Muscle layer of duodenum (tissue), 2 donors: ENCODE results near the gene GRID2.

Experiments
- H3K27ac ChIP-seq: one replicate; pipeline ENCODE4 v1.7.0; 2013; ENCODE audit warnings: mild to moderate bottlenecking, low read length
- H3K27me3 ChIP-seq: one replicate; pipeline ENCODE4 v1.7.0; 2013; ENCODE audit warnings: low read depth, mild to moderate bottlenecking, control low read depth, low read length
- H3K36me3 ChIP-seq, 2 donors: one replicate each; pipeline ENCODE4 v1.7.0; 2013; ENCODE audit warnings: low read length in 2 of 2, control low read depth in 1 of 2, mild to moderate bottlenecking in 1 of 2; ENCODE audit not compliant: insufficient read depth in 2 of 2, control insufficient read depth in 1 of 2
- H3K4me1 ChIP-seq, 2 donors: one replicate each; pipeline ENCODE4 v1.7.0; 2013; ENCODE audit warnings: low read length in 2 of 2, mild to moderate bottlenecking in 2 of 2, control low read depth in 1 of 2, moderate library complexity in 1 of 2; ENCODE audit not compliant: insufficient read depth in 2 of 2, control insufficient read depth in 1 of 2
- H3K4me3 ChIP-seq, 2 donors: one replicate each; pipeline ENCODE4 v1.7.0; 2013; ENCODE audit warnings: low read length in 2 of 2, low read depth in 1 of 2, mild to moderate bottlenecking in 1 of 2
- H3K9me3 ChIP-seq, 2 donors: one replicate each; pipeline ENCODE4 v1.7.0; 2013; ENCODE audit warnings: low read length in 2 of 2, control low read depth in 1 of 2, mild to moderate bottlenecking in 1 of 2; ENCODE audit not compliant: control insufficient read depth in 1 of 2
- donor health status: healthy.

Gene GRID2

GRCh38 chr4:93780080-93780479 is 1476.3 kb downstream of the GRID2 start:
- no peak overlapping the region for H3K27ac ChIP-seq
- no peaks in the 10 kb centered on the region for H3K27me3 ChIP-seq
- H3K9me3 ChIP-seq: no peaks in the 10 kb centered on the region

GRCh38 chr4:93781198-93781597 is 1477.4 kb downstream of the GRID2 start:
- H3K27me3 ChIP-seq: no peaks in the 10 kb centered on the region
- no peaks in the 10 kb centered on the region for H3K36me3 ChIP-seq
- no peaks in the 10 kb centered on the region for H3K4me1 ChIP-seq
- H3K9me3 ChIP-seq: no peaks in the 10 kb centered on the region
- H3K27ac ChIP-seq: no peak overlapping the region
- H3K4me3 ChIP-seq: no peak overlapping the region

More at GRCh38 chr4:93780080-93780479, 1476.3 kb downstream of the GRID2 start:
- H3K4me3 ChIP-seq: no peak overlapping the region
- no peaks in the 10 kb centered on the region for H3K4me1 ChIP-seq
- no peaks in the 10 kb centered on the region for H3K36me3 ChIP-seq

- H3K27ac ChIP-seq: no peak overlapping the region
- H3K4me3 ChIP-seq: no peak overlapping the region
- no peaks in the 10 kb centered on the region for H3K4me1 ChIP-seq
- no peaks in the 10 kb centered on the region for H3K36me3 ChIP-seq
- no peaks in the 10 kb centered on the region for H3K9me3 ChIP-seq
- no peaks in the 10 kb centered on the region for H3K27me3 ChIP-seq
Measured at GRCh38 chr4:93786149-93786548, 1482.4 kb downstream of the GRID2 start.

- no peaks in the 10 kb centered on the region for H3K27me3 ChIP-seq
- no peaks in the 10 kb centered on the region for H3K9me3 ChIP-seq
- no peaks in the 10 kb centered on the region for H3K4me1 ChIP-seq
- no peak overlapping the region for H3K4me3 ChIP-seq
- no peaks in the 10 kb centered on the region for H3K36me3 ChIP-seq
- no peak overlapping the region for H3K27ac ChIP-seq
Measured at GRCh38 chr4:93788712-93789111, 1484.9 kb downstream of the GRID2 start.

GRCh38 chr4:93791570-93792195 is 1487.9 kb downstream of the GRID2 start:
- no peaks in the 10 kb centered on the region for H3K36me3 ChIP-seq
- H3K4me1 ChIP-seq: no peaks in the 10 kb centered on the region
- H3K4me3 ChIP-seq: no peak overlapping the region
- H3K27me3 ChIP-seq: no peaks in the 10 kb centered on the region
- no peak overlapping the region for H3K27ac ChIP-seq
- no peaks in the 10 kb centered on the region for H3K9me3 ChIP-seq

GRCh38 chr4:93802045-93802444 is 1498.3 kb downstream of the GRID2 start:
- Histone ChIP-seq H3K27me3 (no peaks in the 10 kb centered on the region), H3K27ac (no peak overlapping the region), H3K36me3 (no peaks in the 10 kb centered on the region), H3K4me3 (no peak overlapping the region), H3K4me1 (no peaks in the 10 kb centered on the region), H3K9me3 (no peaks in the 10 kb centered on the region)

- no peak overlapping the region for H3K4me3 ChIP-seq
- H3K27ac ChIP-seq: no peak overlapping the region
- H3K27me3 ChIP-seq: no peaks in the 10 kb centered on the region
- H3K36me3 ChIP-seq: no peaks in the 10 kb centered on the region
- H3K9me3 ChIP-seq: no peaks in the 10 kb centered on the region
- no peaks in the 10 kb centered on the region for H3K4me1 ChIP-seq
Measured at GRCh38 chr4:93809773-93810172, 1506.0 kb downstream of the GRID2 start.

GRCh38 chr4:93810340-93810992 is 1506.7 kb downstream of the GRID2 start:
- Histone ChIP-seq H3K27me3 (no peaks in the 10 kb centered on the region), H3K27ac (no peak overlapping the region), H3K36me3 (no peaks in the 10 kb centered on the region), H3K4me3 (no peak overlapping the region), H3K9me3 (no peaks in the 10 kb centered on the region), H3K4me1 (no peaks in the 10 kb centered on the region)

- Histone ChIP-seq H3K36me3 (no peaks in the 10 kb centered on the region), H3K27me3 (no peaks in the 10 kb centered on the region), H3K27ac (no peak overlapping the region), H3K9me3 (no peaks in the 10 kb centered on the region), H3K4me3 (no peak overlapping the region), H3K4me1 (no peaks in the 10 kb centered on the region)
Measured at GRCh38 chr4:93813092-93813491, 1509.3 kb downstream of the GRID2 start.

- Histone ChIP-seq H3K4me1 (no peaks in the 10 kb centered on the region), H3K9me3 (no peaks in the 10 kb centered on the region), H3K27me3 (no peaks in the 10 kb centered on the region), H3K27ac (no peak overlapping the region), H3K36me3 (no peaks in the 10 kb centered on the region), H3K4me3 (no peak overlapping the region)
Measured at GRCh38 chr4:93814141-93814540, 1510.4 kb downstream of the GRID2 start.

GRCh38 chr4:93814722-93815121 is 1511.0 kb downstream of the GRID2 start:
- H3K36me3 ChIP-seq: no peaks in the 10 kb centered on the region
- no peak overlapping the region for H3K4me3 ChIP-seq
- no peaks in the 10 kb centered on the region for H3K9me3 ChIP-seq
- H3K4me1 ChIP-seq: no peaks in the 10 kb centered on the region
- no peak overlapping the region for H3K27ac ChIP-seq
- H3K27me3 ChIP-seq: no peaks in the 10 kb centered on the region
